PFSK-1 (cell line): ENCODE measurements around the gene ERC2.

Experiments used
- FOXP2 ChIP-seq: optimal IDR thresholded peaks from 2 replicates; pipeline ENCODE3; 2011; ENCODE audit warnings: borderline replicate concordance, control low read depth, inconsistent platforms; ENCODE audit not compliant: insufficient read depth; ENCODE audit errors: extremely low read length, extremely low read depth
- POLR2AphosphoS5 ChIP-seq: IDR thresholded peaks from 2 replicates; pipeline ENCODE4 v1.6.1; 2012; ENCODE audit warnings: low read depth, mild to moderate bottlenecking, control low read depth, low read length, moderate library complexity
- REST ChIP-seq, 2 experiments: IDR thresholded peaks; 2 replicates each; pipeline versions ENCODE4 v1.6.1 to v1.8.0; 2011 to 2012; ENCODE audit warnings: low read depth in 2 of 2, low read length in 2 of 2, control low read depth in 1 of 2, inconsistent platforms in 1 of 2, mild to moderate bottlenecking in 1 of 2, moderate library complexity in 1 of 2; ENCODE audit not compliant: insufficient read depth in 1 of 2
- SIN3A ChIP-seq: IDR thresholded peaks from 2 replicates; pipeline ENCODE4 v1.6.1; 2012; ENCODE audit warnings: mild to moderate bottlenecking, low read length, moderate library complexity, borderline replicate concordance; ENCODE audit not compliant: insufficient read depth
- TAF1 ChIP-seq: IDR thresholded peaks from 2 replicates; pipeline ENCODE4 v1.6.1; 2012; ENCODE audit warnings: low read length, control low read depth, borderline replicate concordance; ENCODE audit not compliant: insufficient read depth

The ERC2 gene

GRCh38 chr3:55692295-55692956 lies 775.8 kb downstream of the ERC2 start:
- TF ChIP-seq POLR2AphosphoS5 (no peak), FOXP2 (no peak), TAF1 (no peak), REST (IDR thresholded peaks at IDR 0.05; ENCODE audit: insufficient read depth in 1 of 2, low read depth in 2 of 2, low read length in 2 of 2) (no peak), SIN3A (no peak)

GRCh38 chr3:55691141-55691540 lies 777.1 kb downstream of the ERC2 start:
- TF ChIP-seq REST (IDR thresholded peaks at IDR 0.05; ENCODE audit: insufficient read depth in 1 of 2, low read depth in 2 of 2, low read length in 2 of 2) = no peak
- TF ChIP-seq FOXP2 = no peak
- no peak for TF ChIP-seq SIN3A
- no peak for TF ChIP-seq TAF1
- TF ChIP-seq POLR2AphosphoS5 = no peak

GRCh38 chr3:55690726-55691125 lies 777.5 kb downstream of the ERC2 start:
- no peak for TF ChIP-seq POLR2AphosphoS5
- no peak for TF ChIP-seq FOXP2
- TF ChIP-seq TAF1 = no peak
- no peak for TF ChIP-seq REST (IDR thresholded peaks at IDR 0.05; ENCODE audit: insufficient read depth in 1 of 2, low read depth in 2 of 2, low read length in 2 of 2)
- TF ChIP-seq SIN3A = no peak

GRCh38 chr3:55690177-55690576 lies 778.1 kb downstream of the ERC2 start:
- no peak for TF ChIP-seq TAF1
- no peak for TF ChIP-seq SIN3A
- TF ChIP-seq POLR2AphosphoS5 = no peak
- no peak for TF ChIP-seq REST (IDR thresholded peaks at IDR 0.05; ENCODE audit: insufficient read depth in 1 of 2, low read depth in 2 of 2, low read length in 2 of 2)
- no peak for TF ChIP-seq FOXP2

- no peak for TF ChIP-seq REST (IDR thresholded peaks at IDR 0.05; ENCODE audit: insufficient read depth in 1 of 2, low read depth in 2 of 2, low read length in 2 of 2)
- no peak for TF ChIP-seq SIN3A
- TF ChIP-seq TAF1 = no peak
- no peak for TF ChIP-seq POLR2AphosphoS5
- TF ChIP-seq FOXP2 = no peak
Observed at GRCh38 chr3:55688154-55688553, 780.1 kb downstream of the ERC2 start.
